Measurements from ENCODE around the gene OR2G2. TPM values are rescaled to one million over a fixed set of nuclear protein-coding genes. Genes with fewer than 3 reads are reported as not detected.

OR2G2 gene
- polyA plus RNA-seq, 1 donor (not counting 4 experiments of a cell fraction or from before 2014, with no cell fraction given): not detected

DNA sequence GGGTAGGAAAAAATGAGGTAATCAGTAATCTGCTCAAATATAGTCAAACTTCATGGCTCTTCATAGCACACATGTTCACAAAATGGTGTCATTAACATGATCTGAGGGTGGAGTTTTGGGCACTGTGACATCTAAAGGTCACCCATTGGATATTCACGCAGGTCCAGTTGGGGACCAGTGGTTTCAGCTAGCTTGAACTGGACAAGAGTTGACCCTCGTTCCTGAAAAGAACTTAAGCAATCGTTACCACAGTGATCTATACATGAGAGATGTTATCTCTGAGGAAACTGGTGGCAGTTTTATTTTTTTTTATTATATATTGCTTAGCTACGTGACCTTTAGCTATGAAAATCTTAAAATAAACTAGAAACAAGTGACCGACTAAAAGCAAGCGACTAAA, 48.9 kb upstream of the OR2G2 start:
- Histone ChIP-seq H3K27me3 (ENCODE audit: control insufficient read depth, extremely low read depth, insufficient read depth, low read length) (no peaks in the 10 kb centered on the region), H3K4me3 (ENCODE audit: control insufficient read depth in 2 of 3, extremely low read depth in 1 of 3, insufficient read depth in 2 of 3, low read depth in 1 of 3, low read length in 3 of 3) (no peak overlapping the region), H3K4me1 (ENCODE audit: control insufficient read depth, extremely low read depth, insufficient read depth, low read length) (no peaks in the 10 kb centered on the region), H2AFZ (ENCODE audit: control insufficient read depth, low read length) (no peak overlapping the region), H3K27ac (ENCODE audit: control insufficient read depth, insufficient read depth, low read length) (no peak overlapping the region), H3K79me2 (ENCODE audit: control insufficient read depth, insufficient read depth, low read length) (no peaks in the 10 kb centered on the region), H3K36me3 (ENCODE audit: control insufficient read depth in 2 of 2, extremely low read depth in 1 of 2, insufficient read depth in 2 of 2, low read length in 2 of 2) (no peaks in the 10 kb centered on the region), H3K9me3 (ENCODE audit: control insufficient read depth, low read depth, low read length) (no peaks in the 10 kb centered on the region), H3K4me2 (ENCODE audit: control insufficient read depth, extremely low read depth, insufficient read depth, low read depth, low read length) (no peak overlapping the region), H3K9ac (ENCODE audit: control insufficient read depth, extremely low read depth, insufficient read depth, low read length) (no peak overlapping the region), H4K20me1 (ENCODE audit: control insufficient read depth, extremely low read depth, insufficient read depth, low read length) (no peaks in the 10 kb centered on the region), H3K9me1 (ENCODE audit: control insufficient read depth, extremely low read depth, insufficient read depth, low read length) (no peaks in the 10 kb centered on the region)
- dilution Hi-C loops (cut with MboI; ENCODE audit: extremely low pct_ligation_motif_present, low sequenced_read_pairs): no loop called here
- no peak for DNase-seq (ENCODE audit: low read depth, low spot score)
- FAIRE-seq: no peak
- TF ChIP-seq EZH2 (IDR thresholded peaks at IDR 0.05; ENCODE audit: low read length): no peak
- TF ChIP-seq, protein P1, sequence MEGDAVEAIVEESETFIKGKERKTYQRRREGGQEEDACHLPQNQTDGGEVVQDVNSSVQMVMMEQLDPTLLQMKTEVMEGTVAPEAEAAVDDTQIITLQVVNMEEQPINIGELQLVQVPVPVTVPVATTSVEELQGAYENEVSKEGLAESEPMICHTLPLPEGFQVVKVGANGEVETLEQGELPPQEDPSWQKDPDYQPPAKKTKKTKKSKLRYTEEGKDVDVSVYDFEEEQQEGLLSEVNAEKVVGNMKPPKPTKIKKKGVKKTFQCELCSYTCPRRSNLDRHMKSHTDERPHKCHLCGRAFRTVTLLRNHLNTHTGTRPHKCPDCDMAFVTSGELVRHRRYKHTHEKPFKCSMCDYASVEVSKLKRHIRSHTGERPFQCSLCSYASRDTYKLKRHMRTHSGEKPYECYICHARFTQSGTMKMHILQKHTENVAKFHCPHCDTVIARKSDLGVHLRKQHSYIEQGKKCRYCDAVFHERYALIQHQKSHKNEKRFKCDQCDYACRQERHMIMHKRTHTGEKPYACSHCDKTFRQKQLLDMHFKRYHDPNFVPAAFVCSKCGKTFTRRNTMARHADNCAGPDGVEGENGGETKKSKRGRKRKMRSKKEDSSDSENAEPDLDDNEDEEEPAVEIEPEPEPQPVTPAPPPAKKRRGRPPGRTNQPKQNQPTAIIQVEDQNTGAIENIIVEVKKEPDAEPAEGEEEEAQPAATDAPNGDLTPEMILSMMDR (optimal IDR thresholded peaks at IDR 0.05 in 1 of 3, IDR thresholded peaks at IDR 0.05 in 1 of 3, conservative IDR thresholded peaks at IDR 0.05 in 1 of 3; ENCODE audit: extremely low read depth in 1 of 3, insufficient read depth in 2 of 3, low read length in 3 of 3): no peak

DNA sequence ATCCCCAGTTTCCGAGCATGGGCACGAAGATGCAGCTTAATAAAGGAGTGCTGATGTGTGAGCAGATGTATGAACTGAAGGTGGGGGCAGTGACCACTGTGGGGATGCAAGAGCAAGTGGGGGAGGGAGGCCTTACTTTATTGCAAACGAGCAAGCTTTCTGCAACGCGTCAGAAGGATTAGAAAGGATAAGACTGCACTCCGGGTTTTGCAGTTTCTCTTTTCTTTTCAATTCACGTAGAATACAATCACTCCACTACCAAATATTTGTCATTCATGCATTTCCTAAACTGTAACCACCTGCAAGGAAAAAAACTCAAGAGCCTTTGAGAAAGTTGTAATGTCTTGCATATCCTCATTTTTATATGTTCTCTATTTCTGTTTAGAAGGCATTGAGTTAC, 47.6 kb upstream of the OR2G2 start:
- Histone ChIP-seq H3K9me3 (ENCODE audit: control insufficient read depth, low read depth, low read length) (no peaks in the 10 kb centered on the region), H3K79me2 (ENCODE audit: control insufficient read depth, insufficient read depth, low read length) (no peaks in the 10 kb centered on the region), H3K4me3 (ENCODE audit: control insufficient read depth in 2 of 3, extremely low read depth in 1 of 3, insufficient read depth in 2 of 3, low read depth in 1 of 3, low read length in 3 of 3) (no peak overlapping the region), H3K27me3 (ENCODE audit: control insufficient read depth, extremely low read depth, insufficient read depth, low read length) (no peaks in the 10 kb centered on the region), H3K9me1 (ENCODE audit: control insufficient read depth, extremely low read depth, insufficient read depth, low read length) (no peaks in the 10 kb centered on the region), H3K9ac (ENCODE audit: control insufficient read depth, extremely low read depth, insufficient read depth, low read length) (no peak overlapping the region), H2AFZ (ENCODE audit: control insufficient read depth, low read length) (no peak overlapping the region), H3K4me2 (ENCODE audit: control insufficient read depth, extremely low read depth, insufficient read depth, low read depth, low read length) (no peak overlapping the region), H3K36me3 (ENCODE audit: control insufficient read depth in 2 of 2, extremely low read depth in 1 of 2, insufficient read depth in 2 of 2, low read length in 2 of 2) (no peaks in the 10 kb centered on the region), H4K20me1 (ENCODE audit: control insufficient read depth, extremely low read depth, insufficient read depth, low read length) (no peaks in the 10 kb centered on the region), H3K27ac (ENCODE audit: control insufficient read depth, insufficient read depth, low read length) (no peak overlapping the region), H3K4me1 (ENCODE audit: control insufficient read depth, extremely low read depth, insufficient read depth, low read length) (no peaks in the 10 kb centered on the region)
- no peak for TF ChIP-seq EZH2 (IDR thresholded peaks at IDR 0.05; ENCODE audit: low read length)
- TF ChIP-seq, protein P1 (optimal IDR thresholded peaks at IDR 0.05 in 1 of 3, IDR thresholded peaks at IDR 0.05 in 1 of 3, conservative IDR thresholded peaks at IDR 0.05 in 1 of 3; ENCODE audit: extremely low read depth in 1 of 3, insufficient read depth in 2 of 3, low read length in 3 of 3): no peak
- DNase-seq (ENCODE audit: low read depth, low spot score) (no peak), FAIRE-seq (no peak)
- dilution Hi-C loops (cut with MboI; ENCODE audit: extremely low pct_ligation_motif_present, low sequenced_read_pairs): no loop called here
